HepG2 (cell line): Measurements from ENCODE around the gene THSD4. TPM values are rescaled to one million over a fixed set of nuclear protein-coding genes. Genes with fewer than 3 reads are reported as not detected.

Experiments
- ATAC-seq: fragments of 200-7000 bp; cut with Tn5 transposase; 3 replicates; pipeline ENCODE4 v1.9.1; 2020; ENCODE audit warnings: mild to moderate bottlenecking, moderate library complexity
- BruUV-seq: library from RNA; stranded (reverse); fragments of 400-500 nt; replicated peaks from 2 replicates; lab custom pipeline; 2021; lab: Mats Ljungman, UMichigan
- CTCF ChIA-PET: fragments of 300-600 bp; formaldehyde crosslinking; extraction: SDS; loops from one replicate; lab custom pipeline; 2021; ENCODE audit warnings: low total read pairs, inconsistent platforms, low intra/inter-chr PET ratio; lab: Yijun Ruan, JAX
- POLR2A ChIA-PET: fragments of 350-600 bp; sonication (Branson Sonifier 250); formaldehyde crosslinking; loops from one replicate; lab custom pipeline; 2020; ENCODE audit warnings: antibody characterized with exemption, inconsistent platforms; lab: Yijun Ruan, JAX
- DNase-seq: peaks from one replicate; pipeline ENCODE4 v3.0.0-alpha.2; 2015; ENCODE audit warnings: low spot score
- FAIRE-seq: peaks from 3 replicates; lab custom pipeline; 2011; peaks lifted over from hg19 to GRCh38; lab: Jason Lieb, UNC
- H2AFZ ChIP-seq: one replicate; pipeline ENCODE4 v1.6.1; 2011; ENCODE audit warnings: low read length, inconsistent platforms
- H3K27ac ChIP-seq: fragments of 300-600 bp; 3 replicates; pipeline ENCODE4 v1.8.0; 2011; ENCODE audit warnings: mixed run types, mild to moderate bottlenecking, mixed read lengths, low read length, inconsistent platforms; ENCODE audit not compliant: insufficient read depth; ENCODE audit errors: extremely low read length
- H3K27me3 ChIP-seq, 2 experiments: fragments of 200-600 bp in 1 of 2; 2 replicates in 1 of 2; 3 replicates in 1 of 2; pipeline versions ENCODE4 v1.6.0 to v1.8.0; 2011; ENCODE audit warnings: low read length in 2 of 2, mild to moderate bottlenecking in 2 of 2, moderate library complexity in 2 of 2, inconsistent platforms in 1 of 2; ENCODE audit not compliant: insufficient read depth in 2 of 2, control insufficient read depth in 1 of 2
- H3K36me3 ChIP-seq, 2 experiments: fragments of 200-600 bp in 1 of 2; replicated peaks in 1 of 2; 2 replicates in 1 of 2; 3 replicates in 1 of 2; pipeline versions ENCODE4 v1.5.1 to v1.8.0; 2011; ENCODE audit warnings: low read length in 2 of 2, inconsistent platforms in 1 of 2; ENCODE audit not compliant: insufficient read depth in 2 of 2, control insufficient read depth in 1 of 2
- H3K4me1 ChIP-seq: 2 replicates; pipeline ENCODE4 v1.5.1; 2012; ENCODE audit warnings: low read length, inconsistent platforms; ENCODE audit not compliant: insufficient read depth
- H3K4me2 ChIP-seq: 2 replicates; pipeline ENCODE4 v1.6.0; 2011; ENCODE audit warnings: low read depth, low read length, inconsistent platforms
- H3K4me3 ChIP-seq, 3 experiments: fragments of 200-600 bp in 1 of 3; sonication (generic), shearing (Covaris generic) in 1 of 3; replicated peaks in 1 of 3; 2 replicates each; pipeline ENCODE4 v1.5.1; 2011 to 2016; ENCODE audit warnings: low read length in 3 of 3, inconsistent platforms in 2 of 3, low read depth in 2 of 3, mild to moderate bottlenecking in 2 of 3, control low read depth in 1 of 3, mixed read lengths in 1 of 3; ENCODE audit not compliant: insufficient read depth in 1 of 3
- H3K79me2 ChIP-seq: one replicate; pipeline ENCODE4 v1.6.1; 2011; ENCODE audit warnings: low read length, inconsistent platforms; ENCODE audit not compliant: insufficient read depth
- H3K9ac ChIP-seq: 2 replicates; pipeline ENCODE4 v1.6.0; 2011; ENCODE audit warnings: mild to moderate bottlenecking, low read depth, low read length, inconsistent platforms; ENCODE audit not compliant: insufficient read depth
- H3K9me3 ChIP-seq: 2 replicates; pipeline ENCODE4 v1.5.1; 2012; ENCODE audit warnings: mild to moderate bottlenecking, low read length
- H4K20me1 ChIP-seq: 2 replicates; pipeline ENCODE4 v1.6.0; 2011; ENCODE audit warnings: inconsistent platforms, mild to moderate bottlenecking, low read length, moderate library complexity; ENCODE audit not compliant: insufficient read depth
- CCAR2 ChIP-seq: fragments of 200-400 bp; formaldehyde crosslinking; optimal IDR thresholded peaks from 2 replicates; pipeline ENCODE3; 2018; ENCODE audit warnings: low read depth, mild to moderate bottlenecking, low read length, moderate library complexity
- ELF3 ChIP-seq: IDR thresholded peaks from 2 replicates; pipeline ENCODE4 v1.6.1; 2016; ENCODE audit warnings: missing genetic modification reagents, missing compliant biosample characterization
- MAZ ChIP-seq, 2 experiments: sonication (generic) in 1 of 2; formaldehyde crosslinking in 1 of 2; IDR thresholded peaks; 2 replicates each; pipeline versions ENCODE4 v1.5.0 to v1.6.1; 2012 to 2020; ENCODE audit warnings: low read depth in 2 of 2, mild to moderate bottlenecking in 2 of 2, borderline replicate concordance in 1 of 2, improper control_type of control experiment in 1 of 2, low read length in 1 of 2, missing genetic modification reagents in 1 of 2, moderate library complexity in 1 of 2
- RBM39 ChIP-seq: fragments of 200-400 bp; formaldehyde crosslinking; IDR thresholded peaks from one replicate; pipeline ENCODE4 v1.6.1; 2018; ENCODE audit warnings: antibody characterized with exemption, mild to moderate bottlenecking, low read depth, low read length; ENCODE audit not compliant: poor library complexity, severe bottlenecking
- RFX5 ChIP-seq: IDR thresholded peaks from 2 replicates; pipeline ENCODE4 v1.6.1; 2011; ENCODE audit warnings: low read depth, low read length, improper control_type of control experiment
- SP4 ChIP-seq: sonication (generic); formaldehyde crosslinking; IDR thresholded peaks from 2 replicates; pipeline ENCODE4 v1.8.1; 2023; ENCODE audit warnings: mild to moderate bottlenecking, missing genetic modification reagents
- TERF1 ChIP-seq: sonication (generic); formaldehyde crosslinking; IDR thresholded peaks from 2 replicates; pipeline ENCODE4 v1.8.0; 2022; ENCODE audit warnings: mild to moderate bottlenecking, missing genetic modification reagents, moderate library complexity
- THAP11 ChIP-seq: IDR thresholded peaks from 2 replicates; pipeline ENCODE4 v1.6.1; 2016; ENCODE audit warnings: missing biosample characterization, missing genetic modification reagents
- ZNF260 ChIP-seq: sonication (generic); formaldehyde crosslinking; IDR thresholded peaks from 2 replicates; pipeline ENCODE4 v1.4.0; 2020; ENCODE audit warnings: missing genetic modification reagents, low read depth, mild to moderate bottlenecking, borderline replicate concordance
- ZNF274 ChIP-seq: sonication (generic); formaldehyde crosslinking; IDR thresholded peaks from 2 replicates; pipeline ENCODE4 v1.5.1; 2020; ENCODE audit warnings: mild to moderate bottlenecking, missing genetic modification reagents
- ZNF674 ChIP-seq: sonication (generic); formaldehyde crosslinking; IDR thresholded peaks from 2 replicates; pipeline ENCODE4 v1.5.0; 2020; ENCODE audit warnings: low read depth, mild to moderate bottlenecking, missing genetic modification reagents
- ZNF790 ChIP-seq: sonication (generic); formaldehyde crosslinking; IDR thresholded peaks from 2 replicates; pipeline ENCODE4 v1.8.0; 2022; ENCODE audit warnings: missing genetic modification reagents, mild to moderate bottlenecking, borderline replicate concordance
- ZNF816 ChIP-seq: sonication (generic); formaldehyde crosslinking; IDR thresholded peaks from 2 replicates; pipeline ENCODE4 v1.8.0; 2022; ENCODE audit warnings: missing genetic modification reagents, mild to moderate bottlenecking, borderline replicate concordance
- WGBS: methylation state at CpG from one replicate; pipeline ENCODE4 v1.1.6; 2017; ENCODE audit warnings: low lambda C conversion rate; 5-methylcytosine and 5-hydroxymethylcytosine counted together
- in situ Hi-C: cut with HindIII; loops from 2 replicates; pipeline ENCODE4 v1.10.0; 2017; ENCODE audit warnings: low pct_unique_long_range_greater_than_20kb; ENCODE audit not compliant: extremely low pct_ligation_motif_present
- intact Hi-C: fragments of 100-400 bp; cut with micrococcal nuclease; formaldehyde crosslinking; loops from one replicate; pipeline ENCODE4 v1.10.0; 2022; ENCODE audit not compliant: unreplicated experiment
- polyA plus RNA-seq, 8 experiments: library from polyadenylated mRNA; depleted of rRNA in 3 of 8; stranded (reverse) in 7 of 8; unstranded in 1 of 8; fragments of >200 nt; fragmentation: Illumina TruSeq in 4 of 8; extraction: Trizol in 4 of 8; gene quantifications; 2 replicates each; pipeline versions ENCODE4 v1.2.1 to v1.2.3, GENCODE V29; 2011 to 2016; ENCODE audit warnings: low read depth in 4 of 8, missing spikeins in 1 of 8, mixed read lengths in 1 of 8; ENCODE audit not compliant: insufficient read depth in 1 of 8
- total RNA-seq, 5 experiments: library from RNA; depleted of rRNA; stranded (reverse); fragments of >200 nt; fragmentation: Illumina TruSeq; extraction: Trizol; gene quantifications; 2 replicates each; pipeline ENCODE4 v1.2.3, GENCODE V29; 2016; ENCODE audit warnings: low read depth in 1 of 5
- TF ChIP-seq, protein P1 (sequence below): IDR thresholded peaks from 2 replicates; pipeline ENCODE4 v1.6.1; 2016; ENCODE audit warnings: low read depth
- TF ChIP-seq, protein P2 (sequence below): sonication (generic); formaldehyde crosslinking; IDR thresholded peaks from 2 replicates; pipeline ENCODE4 v1.5.0; 2020; ENCODE audit warnings: mild to moderate bottlenecking, missing genetic modification reagents

THSD4 gene
- total and polyA plus RNA-seq, 2 of the 13 experiments (the other 11 are each of a cell fraction or from before 2014, with no cell fraction given): 0.07 to 0.21 TPM

DNA sequence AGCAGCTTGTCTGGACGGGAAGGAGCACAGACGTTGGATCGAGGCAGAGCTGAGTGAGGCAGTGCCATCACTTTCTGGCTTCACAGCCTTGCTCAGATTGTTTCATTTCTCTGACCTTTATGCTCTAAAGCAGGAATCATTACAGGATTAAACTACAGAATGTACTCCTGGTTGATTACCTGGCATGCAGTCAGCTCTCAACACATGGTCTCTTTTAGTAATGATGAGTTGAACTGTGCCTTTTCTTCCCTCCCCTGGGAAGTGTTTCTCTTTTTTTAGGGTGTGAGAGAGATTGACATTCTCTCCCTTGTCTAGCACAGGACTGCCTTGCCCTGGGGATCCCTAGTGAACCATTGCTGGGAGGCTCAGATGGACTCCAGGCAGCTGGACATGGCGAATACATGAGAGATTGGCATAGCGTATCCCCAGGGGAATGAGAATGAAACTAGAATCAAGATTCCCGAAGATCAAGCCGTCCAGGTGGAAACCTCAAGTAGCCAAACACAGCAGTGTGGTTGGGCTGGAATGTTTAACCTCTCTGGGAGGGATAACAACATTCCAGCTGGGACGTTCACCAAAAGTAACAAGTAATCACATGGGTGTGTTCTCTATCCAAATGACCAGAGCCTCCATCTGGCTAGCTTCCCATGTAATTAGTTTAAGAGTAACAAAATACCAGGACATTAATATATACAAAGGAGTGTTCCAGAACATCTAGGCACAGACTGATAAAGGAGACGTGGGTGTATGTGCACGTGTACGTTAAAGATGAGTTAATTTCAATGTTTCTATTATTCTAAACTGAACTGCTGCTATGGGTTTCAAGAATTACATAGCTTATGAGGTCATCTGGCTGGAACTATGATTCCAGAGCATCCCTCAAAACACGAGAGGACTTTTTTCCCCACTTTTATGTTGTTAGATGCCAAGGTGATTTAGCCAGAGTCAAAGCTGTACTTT, 576.5 kb downstream of the THSD4 start (continued):
- TF ChIP-seq RBM39 (no peak), ZNF260 (CRISPR knock-in tag) (no peak), MAZ (IDR thresholded peaks at IDR 0.05; ENCODE audit: borderline replicate concordance, low read depth, low read length) (no peak), MAZ (CRISPR knock-in tag; IDR thresholded peaks at IDR 0.05; ENCODE audit: low read depth) (no peak), ELF3 (CRISPR knock-in tag) (no peak)
- TF ChIP-seq, protein P1, sequence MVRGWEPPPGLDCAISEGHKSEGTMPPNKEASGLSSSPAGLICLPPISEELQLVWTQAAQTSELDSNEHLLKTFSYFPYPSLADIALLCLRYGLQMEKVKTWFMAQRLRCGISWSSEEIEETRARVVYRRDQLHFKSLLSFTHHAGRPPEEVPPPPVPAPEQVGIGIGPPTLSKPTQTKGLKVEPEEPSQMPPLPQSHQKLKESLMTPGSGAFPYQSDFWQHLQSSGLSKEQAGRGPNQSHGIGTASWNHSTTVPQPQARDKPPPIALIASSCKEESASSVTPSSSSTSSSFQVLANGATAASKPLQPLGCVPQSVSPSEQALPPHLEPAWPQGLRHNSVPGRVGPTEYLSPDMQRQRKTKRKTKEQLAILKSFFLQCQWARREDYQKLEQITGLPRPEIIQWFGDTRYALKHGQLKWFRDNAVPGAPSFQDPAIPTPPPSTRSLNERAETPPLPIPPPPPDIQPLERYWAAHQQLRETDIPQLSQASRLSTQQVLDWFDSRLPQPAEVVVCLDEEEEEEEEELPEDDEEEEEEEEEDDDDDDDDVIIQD: no peak

DNA sequence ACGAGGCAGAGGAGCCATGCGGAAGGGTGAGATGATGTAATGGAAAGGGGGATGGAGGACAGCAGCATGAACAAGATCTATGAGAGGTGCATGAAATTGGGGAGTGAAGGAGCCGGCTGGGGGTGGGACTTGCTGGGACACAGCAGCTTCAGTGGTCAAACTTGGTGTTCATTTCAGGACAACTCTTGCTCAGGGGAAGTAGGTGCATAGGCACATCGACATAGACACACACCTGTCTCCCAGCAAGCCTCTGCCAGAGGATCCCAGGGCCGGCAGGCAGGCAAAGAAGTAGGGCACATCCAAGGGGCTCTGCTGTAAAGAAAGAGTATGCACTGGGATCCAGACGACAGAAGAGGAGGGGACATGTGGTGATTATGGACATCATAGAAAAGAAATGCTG, 582.0 kb downstream of the THSD4 start:
- Histone ChIP-seq H3K36me3 (no peaks in the 10 kb centered on the region), H4K20me1 (no peaks in the 10 kb centered on the region), H3K4me2 (no peak overlapping the region), H3K27ac (no peak overlapping the region), H3K79me2 (no peaks in the 10 kb centered on the region), H3K9me3 (no peaks in the 10 kb centered on the region)
- intact Hi-C loops (no loop called here), in situ Hi-C loops (no loop called here)
- DNase-seq: no peak
- CTCF ChIA-PET: no interaction called here
- 51% methylated on average over 6 of the region's 6 CpGs for WGBS
- no TSS peak for BruUV-seq
- TF ChIP-seq ZNF274 (CRISPR knock-in tag) (no peak), TERF1 (no peak), THAP11 (CRISPR knock-in tag) (no peak), CCAR2 (no peak), SP4 (CRISPR knock-in tag) (no peak), ZNF674 (CRISPR knock-in tag) (no peak), ZNF790 (CRISPR knock-in tag) (no peak), RFX5 (no peak), ZNF816 (CRISPR knock-in tag) (no peak)
- TF ChIP-seq, protein P2, sequence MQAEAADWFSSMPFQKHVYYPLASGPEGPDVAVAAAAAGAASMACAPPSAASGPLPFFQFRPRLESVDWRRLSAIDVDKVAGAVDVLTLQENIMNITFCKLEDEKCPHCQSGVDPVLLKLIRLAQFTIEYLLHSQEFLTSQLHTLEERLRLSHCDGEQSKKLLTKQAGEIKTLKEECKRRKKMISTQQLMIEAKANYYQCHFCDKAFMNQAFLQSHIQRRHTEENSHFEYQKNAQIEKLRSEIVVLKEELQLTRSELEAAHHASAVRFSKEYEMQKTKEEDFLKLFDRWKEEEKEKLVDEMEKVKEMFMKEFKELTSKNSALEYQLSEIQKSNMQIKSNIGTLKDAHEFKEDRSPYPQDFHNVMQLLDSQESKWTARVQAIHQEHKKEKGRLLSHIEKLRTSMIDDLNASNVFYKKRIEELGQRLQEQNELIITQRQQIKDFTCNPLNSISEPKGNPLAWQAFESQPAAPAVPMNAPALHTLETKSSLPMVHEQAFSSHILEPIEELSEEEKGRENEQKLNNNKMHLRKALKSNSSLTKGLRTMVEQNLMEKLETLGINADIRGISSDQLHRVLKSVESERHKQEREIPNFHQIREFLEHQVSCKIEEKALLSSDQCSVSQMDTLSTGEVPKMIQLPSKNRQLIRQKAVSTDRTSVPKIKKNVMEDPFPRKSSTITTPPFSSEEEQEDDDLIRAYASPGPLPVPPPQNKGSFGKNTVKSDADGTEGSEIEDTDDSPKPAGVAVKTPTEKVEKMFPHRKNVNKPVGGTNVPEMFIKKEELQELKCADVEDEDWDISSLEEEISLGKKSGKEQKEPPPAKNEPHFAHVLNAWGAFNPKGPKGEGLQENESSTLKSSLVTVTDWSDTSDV (CRISPR knock-in tag): no peak
- TF ChIP-seq, all 625 proteins: peak for 0
- no peaks in the 10 kb centered on the region for H3K4me1 ChIP-seq
- no peak overlapping the region for H3K4me3 ChIP-seq
- ATAC-seq: no peak
- H3K27me3 ChIP-seq: peaks cover 1 to 8% of the 10 kb centered on the region in 2 experiments; a peak in 2 of 5 replicates
- POLR2A ChIA-PET: no interaction called here
- H2AFZ ChIP-seq: no peak overlapping the region
- FAIRE-seq: no peak
- no peak overlapping the region for H3K9ac ChIP-seq
